Esophagus muscularis mucosa (tissue), 3 donors: ENCODE results near the gene ETV1.

Source experiments
- CTCF ChIP-seq, 3 experiments: fragments of 200-600 bp in 2 of 3; fragments of 450-650 bp in 1 of 3; sonication (generic) in 2 of 3; IDR thresholded peaks; one replicate each; pipeline ENCODE4 v1.5.1; 2017 to 2019; ENCODE audit warnings: antibody characterized with exemption in 3 of 3, mild to moderate bottlenecking in 2 of 3, moderate library complexity in 1 of 3
- EP300 ChIP-seq: sonication (generic); formaldehyde crosslinking; IDR thresholded peaks from one replicate; pipeline ENCODE4 v1.6.1; 2017; ENCODE audit warnings: antibody characterized with exemption

- no peak for TF ChIP-seq CTCF (IDR thresholded peaks at IDR 0.05)
- TF ChIP-seq EP300: no peak
Measured at GRCh38 chr7:13955494-13955893, 34.0 kb downstream of the ETV1 start.
